Heart left ventricle (tissue), 16 donors: ENCODE results near the gene SMOC2. TPM values are rescaled to one million over a fixed set of nuclear protein-coding genes. Genes with fewer than 3 reads are reported as not detected.

Experiments used
- ATAC-seq, 4 donors: fragments of 200-7000 bp; cut with Tn5 transposase; one replicate each; pipeline ENCODE4 v1.9.1; 2020 to 2022; ENCODE audit warnings: moderate library complexity in 4 of 4, mild to moderate bottlenecking in 3 of 4, moderate number of reproducible peaks in 1 of 4
- DNase-seq, 5 donors: peaks; one replicate each; pipeline ENCODE4 v3.0.0-alpha.2; 2020
- H3K27ac ChIP-seq, 12 donors: fragments of 200-600 bp; sonication (generic) in 4 of 12; one replicate each; pipeline versions ENCODE4 v1.5.0 to v1.8.0; 2016 to 2022; ENCODE audit warnings: mild to moderate bottlenecking in 2 of 12
- H3K27me3 ChIP-seq, 9 donors: fragments of 200-600 bp; sonication (generic) in 2 of 9; one replicate each; pipeline versions ENCODE4 v1.5.1 to v1.8.0; 2016 to 2022; ENCODE audit warnings: mild to moderate bottlenecking in 3 of 9
- H3K36me3 ChIP-seq, 9 donors: fragments of 200-600 bp; sonication (generic) in 2 of 9; one replicate each; pipeline versions ENCODE4 v1.5.0 to v1.8.0; 2018 to 2022; ENCODE audit warnings: mild to moderate bottlenecking in 2 of 9
- H3K4me1 ChIP-seq, 12 donors: fragments of 200-600 bp; sonication (generic) in 4 of 12; one replicate each; pipeline versions ENCODE4 v1.5.0 to v1.8.0; 2016 to 2022; ENCODE audit warnings: mild to moderate bottlenecking in 3 of 12
- H3K4me3 ChIP-seq, 12 donors: fragments of 200-600 bp; sonication (generic) in 4 of 12; one replicate each; pipeline versions ENCODE4 v1.5.0 to v1.8.0; 2017 to 2022; ENCODE audit warnings: mild to moderate bottlenecking in 9 of 12, moderate library complexity in 4 of 12
- H3K9me3 ChIP-seq, 12 donors: fragments of 200-600 bp; sonication (generic) in 4 of 12; one replicate each; pipeline versions ENCODE4 v1.5.0 to v1.8.0; 2016 to 2022; ENCODE audit warnings: mild to moderate bottlenecking in 1 of 12
- CTCF ChIP-seq, 12 donors: fragments of 200-600 bp; sonication (generic) in 4 of 12; IDR thresholded peaks; one replicate each; pipeline versions ENCODE4 v1.5.0 to v1.8.0; 2018 to 2022; ENCODE audit warnings: antibody characterized with exemption in 12 of 12, mild to moderate bottlenecking in 5 of 12
- POLR2A ChIP-seq, 2 donors: fragments of 450-650 bp; IDR thresholded peaks; one replicate each; pipeline ENCODE4 v1.6.1; 2017; ENCODE audit warnings: antibody characterized with exemption in 2 of 2, mild to moderate bottlenecking in 2 of 2, moderate library complexity in 2 of 2
- WGBS, 4 donors: extraction: QIAGEN DNeasy Blood & Tissue Kit in 2 of 4; methylation state at CpG; one replicate each; pipeline versions ENCODE4 v1.1.5 to v1.1.7; 2013 to 2018; 5-methylcytosine and 5-hydroxymethylcytosine counted together
- intact Hi-C, 10 donors: fragments of 100-400 bp; cut with DNase I; formaldehyde crosslinking; loops; one replicate each; pipeline versions ENCODE4 v1.11.1 to v1.14.2; 2022
- polyA plus RNA-seq, 2 donors: library from polyadenylated mRNA; stranded (reverse); fragments of 200-250 nt; gene quantifications; one replicate each; pipeline ENCODE4 v1.2.3, GENCODE V29; 2013
- total RNA-seq, 9 donors: library from RNA; depleted of rRNA in 2 of 9; stranded (reverse); fragments of >200 nt in 2 of 9; fragmentation: NEBNext Ultra II Directional in 3 of 9; extraction: Animal tissue kit (Norgen Biotek cat#: 25700) in 3 of 9; gene quantifications; one replicate each; pipeline versions ENCODE4 v1.1.0 to v1.2.4, GENCODE V29; 2016 to 2023
- donor health status: ischemic (EF 13 %, LVEDD 7.1; RV severe dilation, severe dysfunction).
- donor health status: healthy with polysubstance abuse.
- donor health status: DM: no; HTN: yes; CAD: no.
- donor health status: DM: no; HTN: no; CAD: no.
- donor health status: ischemic (EF 25% LVEDD 6.9; RV normal size, moderate dysfunction).
- donor health status: ischemic (EF 25% LVEDD 5.7; RV mildly dilated, moderate dysfunction).
- donor health status: healthy.
- donor health status: DM: yes; HTN: yes; CAD: no.
- donor health status: ischemic (EF 35%, LVEDD 5.7; RV mildly dilated, moderate dysfunction).
- donor health status: nonischemic (EF 11% LVEDD 7.7; RV severe dilation, severe dysfunction).
- donor health status: DM: yes; HTN: yes; CAD: no.
- donor health status: PGD.
- donor health status: ischemic (EF 29% LVEDD 5.4; RV normal size, mild dysfunction).
- donor health status: nonischemic (EF 23%, LVEDD 6.1; RV moderate dilation, normal function).

Gene SMOC2
- total and polyA plus RNA-seq, 11 donors = 5.9 to 44.2 (median 15.7) TPM

- Histone ChIP-seq H3K4me3 (no peak overlapping the region), H3K36me3 (peaks cover 0 to 13% (median 0%) of the 10 kb centered on the region in 9 donors), H3K27ac (no peak overlapping the region), H3K9me3 (no peaks in the 10 kb centered on the region), H3K27me3 (peaks cover 0 to 24% (median 0%) of the 10 kb centered on the region in 9 donors), H3K4me1 (no peaks in the 10 kb centered on the region)
- no peak for DNase-seq
- intact Hi-C loops = no loop called here
- ATAC-seq = no peak
- WGBS, 4 donors = 94 to 96% (median 95%) methylated on average over 11 of the region's 11 CpGs
- TF ChIP-seq POLR2A (IDR thresholded peaks at IDR 0.05) (no peak), CTCF (IDR thresholded peaks at IDR 0.05) (no peak)
Observed at GRCh38 chr6:168599769-168600330, 158.9 kb downstream of the SMOC2 start.

- 93 to 95% (median 94%) methylated on average over 11 of the region's 11 CpGs for WGBS, 4 donors
- ATAC-seq = no peak
- Histone ChIP-seq H3K27me3 (peaks cover 0 to 24% (median 0%) of the 10 kb centered on the region in 9 donors), H3K4me1 (no peaks in the 10 kb centered on the region), H3K27ac (no peak overlapping the region), H3K9me3 (no peaks in the 10 kb centered on the region), H3K36me3 (peaks cover 0 to 13% (median 0%) of the 10 kb centered on the region in 9 donors), H3K4me3 (no peak overlapping the region)
- DNase-seq = no peak
- TF ChIP-seq CTCF (IDR thresholded peaks at IDR 0.05) = no peak
- no peak for TF ChIP-seq POLR2A (IDR thresholded peaks at IDR 0.05)
- intact Hi-C loops = no loop called here
Observed at GRCh38 chr6:168600381-168600780, 159.4 kb downstream of the SMOC2 start.

GRCh38 chr6:168601111-168601510 lies 160.1 kb downstream of the SMOC2 start:
- H3K4me3 ChIP-seq = no peak overlapping the region
- WGBS, 4 donors = 67 to 80% (median 75%) methylated on average over 15 to 17 of the region's 17 CpGs
- TF ChIP-seq CTCF (IDR thresholded peaks at IDR 0.05) (no peak), POLR2A (IDR thresholded peaks at IDR 0.05) (no peak)
- intact Hi-C loops = no loop called here
- H3K4me1 ChIP-seq = no peaks in the 10 kb centered on the region
- no peak for DNase-seq
- no peak for ATAC-seq
- peaks cover 0 to 24% (median 0%) of the 10 kb centered on the region in 9 donors for H3K27me3 ChIP-seq
- H3K27ac ChIP-seq = no peak overlapping the region
- H3K9me3 ChIP-seq = no peaks in the 10 kb centered on the region
- H3K36me3 ChIP-seq = peaks cover 0 to 13% (median 0%) of the 10 kb centered on the region in 9 donors

- no peak for DNase-seq
- peaks cover 0 to 24% (median 0%) of the 10 kb centered on the region in 9 donors for H3K27me3 ChIP-seq
- no peak overlapping the region for H3K27ac ChIP-seq
- no peak overlapping the region for H3K4me3 ChIP-seq
- WGBS, 4 donors = 79 to 89% (median 80%) methylated on average over 10 of the region's 10 CpGs
- H3K36me3 ChIP-seq = peaks cover 0 to 13% (median 0%) of the 10 kb centered on the region in 9 donors
- H3K9me3 ChIP-seq = no peaks in the 10 kb centered on the region
- TF ChIP-seq POLR2A (IDR thresholded peaks at IDR 0.05) = no peak
- intact Hi-C loops = no loop called here
- no peak for ATAC-seq
- no peaks in the 10 kb centered on the region for H3K4me1 ChIP-seq
Observed at GRCh38 chr6:168601546-168601945, 160.6 kb downstream of the SMOC2 start.

- WGBS, 4 donors = 68 to 79% (median 73%) methylated on average over 4 of the region's 4 CpGs
- no peak for ATAC-seq
- intact Hi-C loops = no loop called here
- Histone ChIP-seq H3K9me3 (no peaks in the 10 kb centered on the region), H3K4me3 (no peak overlapping the region), H3K4me1 (no peaks in the 10 kb centered on the region), H3K27ac (no peak overlapping the region), H3K27me3 (peaks cover 0 to 24% (median 0%) of the 10 kb centered on the region in 9 donors), H3K36me3 (peaks cover 0 to 13% (median 0%) of the 10 kb centered on the region in 9 donors)
- no peak for DNase-seq
- TF ChIP-seq CTCF (IDR thresholded peaks at IDR 0.05) (no peak), POLR2A (IDR thresholded peaks at IDR 0.05) (no peak)
Observed at GRCh38 chr6:168602576-168602975, 161.6 kb downstream of the SMOC2 start.
